Measurements from ENCODE around the gene FUNDC2.

DNA sequence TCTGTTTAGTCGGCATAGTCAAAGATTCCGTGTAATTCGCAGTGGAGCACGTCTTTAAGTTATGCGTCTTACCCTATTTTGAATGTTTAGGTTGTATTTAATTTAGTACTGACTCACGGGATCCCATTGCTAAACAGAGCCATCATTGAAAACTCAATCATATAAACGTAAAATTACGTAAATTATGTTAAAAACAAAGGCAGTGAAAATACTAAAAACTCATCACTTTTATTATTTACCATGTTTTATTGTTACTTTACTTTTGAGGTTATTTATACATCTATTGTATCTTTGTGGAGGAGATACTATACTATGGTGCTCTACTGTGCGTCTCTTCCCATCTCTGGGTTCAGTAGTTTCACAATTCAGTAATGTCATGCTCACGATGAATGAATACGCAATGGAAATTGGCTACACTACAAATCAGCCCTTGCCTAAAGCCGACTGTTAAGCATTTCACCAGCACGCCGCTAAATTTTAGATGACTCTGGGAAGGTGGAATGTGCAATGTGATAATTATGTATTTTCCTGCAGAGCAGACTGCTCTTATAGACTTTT, 944 bp downstream of the FUNDC2 start:
- TF ChIP-seq POLR2A (IDR thresholded peaks at IDR 0.05; ENCODE audit: low read depth, low read length) = 0 out of 2 replicates have a peak, but pooled peaks have one; percentile 44
- TF ChIP-seq RCOR1 (IDR thresholded peaks at IDR 0.05; ENCODE audit: insufficient replicate concordance, low read length) = no peak
- no peak for TF ChIP-seq RFX5 (IDR thresholded peaks at IDR 0.05; ENCODE audit: low read depth, low read length)
- TF ChIP-seq, protein P1, sequence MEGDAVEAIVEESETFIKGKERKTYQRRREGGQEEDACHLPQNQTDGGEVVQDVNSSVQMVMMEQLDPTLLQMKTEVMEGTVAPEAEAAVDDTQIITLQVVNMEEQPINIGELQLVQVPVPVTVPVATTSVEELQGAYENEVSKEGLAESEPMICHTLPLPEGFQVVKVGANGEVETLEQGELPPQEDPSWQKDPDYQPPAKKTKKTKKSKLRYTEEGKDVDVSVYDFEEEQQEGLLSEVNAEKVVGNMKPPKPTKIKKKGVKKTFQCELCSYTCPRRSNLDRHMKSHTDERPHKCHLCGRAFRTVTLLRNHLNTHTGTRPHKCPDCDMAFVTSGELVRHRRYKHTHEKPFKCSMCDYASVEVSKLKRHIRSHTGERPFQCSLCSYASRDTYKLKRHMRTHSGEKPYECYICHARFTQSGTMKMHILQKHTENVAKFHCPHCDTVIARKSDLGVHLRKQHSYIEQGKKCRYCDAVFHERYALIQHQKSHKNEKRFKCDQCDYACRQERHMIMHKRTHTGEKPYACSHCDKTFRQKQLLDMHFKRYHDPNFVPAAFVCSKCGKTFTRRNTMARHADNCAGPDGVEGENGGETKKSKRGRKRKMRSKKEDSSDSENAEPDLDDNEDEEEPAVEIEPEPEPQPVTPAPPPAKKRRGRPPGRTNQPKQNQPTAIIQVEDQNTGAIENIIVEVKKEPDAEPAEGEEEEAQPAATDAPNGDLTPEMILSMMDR (conservative IDR thresholded peaks at IDR 0.05; ENCODE audit: low read depth, low read length) = no peak
- peak; percentile 81 for TF ChIP-seq CEBPB (IDR thresholded peaks at IDR 0.05; ENCODE audit: low read depth, low read length)
- no peak for TF ChIP-seq ELK1 (IDR thresholded peaks at IDR 0.05; ENCODE audit: borderline replicate concordance, low read depth, low read length)
- TF ChIP-seq NFE2L2 (IDR thresholded peaks at IDR 0.05; ENCODE audit: low read depth, low read length) = peak; percentile 34; the same call in 1 of the 2 replicates
- TF ChIP-seq RAD21 (IDR thresholded peaks at IDR 0.05; ENCODE audit: low read length) = no peak
- TF ChIP-seq BHLHE40 (IDR thresholded peaks at IDR 0.05; ENCODE audit: low read depth, low read length) = no peak
- no peak for TF ChIP-seq FOS (IDR thresholded peaks at IDR 0.05; ENCODE audit: low read depth, low read length)

Data from IMR-90 (cell line).